T-cell (primary cell): ENCODE results near the gene KAZN. TPM values are rescaled to one million over a fixed set of nuclear protein-coding genes. Genes with fewer than 3 reads are reported as not detected.

Experiments used
- ATAC-seq, 4 experiments: fragments of 200-7000 bp in 3 of 4; fragments of 150-1000 bp in 1 of 4; cut with Tn5 transposase; replicated peaks in 1 of 4; 1 replicate in 3 of 4; 2 replicates in 1 of 4; pipeline ENCODE4 v1.10.0; 2021; ENCODE audit warnings: moderate library complexity in 3 of 4, mild to moderate bottlenecking in 2 of 4, moderate number of reproducible peaks in 1 of 4
- CTCF ChIA-PET, 2 donors: fragments of 300-600 bp; sonication (Branson Sonifier 250); formaldehyde crosslinking; loops; one replicate each; lab custom pipeline; 2022; ENCODE audit warnings: antibody characterized with exemption in 2 of 2; lab: Charles Lee
- POLR2A ChIA-PET, 2 donors: fragments of 300-600 bp; sonication (Branson Sonifier 250); formaldehyde crosslinking; loops; one replicate each; lab custom pipeline; 2022; ENCODE audit warnings: antibody characterized with exemption in 2 of 2; lab: Charles Lee
- DNase-seq, 35 experiments: peaks; one replicate each; pipeline versions ENCODE4 v3.0.0 to v3.0.0-alpha.2; 2013 to 2023
- H3K27ac ChIP-seq: one replicate; pipeline ENCODE4 v1.5.1; 2013; ENCODE audit warnings: low read length
- H3K27me3 ChIP-seq, 2 experiments: replicated peaks in 1 of 2; 1 replicate in 1 of 2; 2 replicates in 1 of 2; pipeline versions ENCODE4 v1.6.1 to v1.7.0; 2013; ENCODE audit warnings: low read length in 1 of 2, mixed read lengths in 1 of 2; ENCODE audit not compliant: control insufficient read depth in 2 of 2, insufficient read depth in 2 of 2; ENCODE audit errors: extremely low read depth in 1 of 2
- H3K36me3 ChIP-seq, 2 donors: 1 replicate in 1 of 2; 2 replicates in 1 of 2; pipeline versions ENCODE4 v1.6.1 to v1.7.0; 2013; ENCODE audit warnings: low read length in 1 of 2; ENCODE audit not compliant: control insufficient read depth in 2 of 2, insufficient read depth in 1 of 2; ENCODE audit errors: extremely low read depth in 1 of 2
- H3K4me1 ChIP-seq, 2 experiments: 1 replicate in 1 of 2; 2 replicates in 1 of 2; pipeline versions ENCODE4 v1.6.1 to v1.7.0; 2013; ENCODE audit warnings: low read length in 2 of 2, mixed read lengths in 1 of 2; ENCODE audit not compliant: insufficient read depth in 2 of 2, control insufficient read depth in 1 of 2; ENCODE audit errors: extremely low read depth in 1 of 2
- H3K4me3 ChIP-seq, 2 donors: 1 replicate in 1 of 2; 2 replicates in 1 of 2; pipeline versions ENCODE4 v1.5.1 to v1.7.0; 2013; ENCODE audit warnings: mild to moderate bottlenecking in 2 of 2, low read length in 1 of 2, moderate library complexity in 1 of 2; ENCODE audit not compliant: control insufficient read depth in 1 of 2; ENCODE audit errors: extremely low read depth in 1 of 2
- H3K9me3 ChIP-seq: 2 replicates; pipeline ENCODE4 v1.7.0; 2013
- H3K27ac Mint-ChIP-seq, 2 donors: one replicate each; pipeline ENCODE4 v1.8.0; 2020 to 2021; ENCODE audit warnings: mild to moderate bottlenecking in 2 of 2, mixed read lengths in 2 of 2
- H3K27me3 Mint-ChIP-seq, 2 donors: one replicate each; pipeline ENCODE4 v1.8.0; 2021 to 2022; ENCODE audit warnings: mixed read lengths in 2 of 2
- H3K36me3 Mint-ChIP-seq: one replicate; pipeline ENCODE4 v1.8.0; 2021; ENCODE audit warnings: mixed read lengths
- H3K4me1 Mint-ChIP-seq, 3 donors: one replicate each; pipeline ENCODE4 v1.8.0; 2020 to 2022; ENCODE audit warnings: mixed read lengths in 3 of 3, mild to moderate bottlenecking in 1 of 3
- H3K4me3 Mint-ChIP-seq, 3 donors: one replicate each; pipeline ENCODE4 v1.8.0; 2020 to 2022; ENCODE audit warnings: mild to moderate bottlenecking in 3 of 3, mixed read lengths in 3 of 3, moderate library complexity in 3 of 3
- H3K9me3 Mint-ChIP-seq, 3 donors: one replicate each; pipeline ENCODE4 v1.8.0; 2020 to 2022; ENCODE audit warnings: mixed read lengths in 3 of 3
- WGBS: methylation state at CpG from one replicate; pipeline ENCODE4 v1.1.5; 2013; ENCODE audit warnings: missing lambda C conversion rate; ENCODE audit not compliant: insufficient coverage; 5-methylcytosine and 5-hydroxymethylcytosine counted together
- total RNA-seq, 35 experiments: library from RNA in 6 of 35; stranded (reverse) in 6 of 35; fragments of 120-200 nt in 1 of 35; gene quantifications; one replicate each; pipeline versions ENCODE4 v1.2.1 to v1.2.4 and lab custom pipeline; 2013 to 2026

The KAZN gene
- total RNA-seq, 5 donors from 2014 or later (not counting 1 experiment from before 2014, with no cell fraction given), result 0.18 to 0.58 (median 0.30) TPM

DNA sequence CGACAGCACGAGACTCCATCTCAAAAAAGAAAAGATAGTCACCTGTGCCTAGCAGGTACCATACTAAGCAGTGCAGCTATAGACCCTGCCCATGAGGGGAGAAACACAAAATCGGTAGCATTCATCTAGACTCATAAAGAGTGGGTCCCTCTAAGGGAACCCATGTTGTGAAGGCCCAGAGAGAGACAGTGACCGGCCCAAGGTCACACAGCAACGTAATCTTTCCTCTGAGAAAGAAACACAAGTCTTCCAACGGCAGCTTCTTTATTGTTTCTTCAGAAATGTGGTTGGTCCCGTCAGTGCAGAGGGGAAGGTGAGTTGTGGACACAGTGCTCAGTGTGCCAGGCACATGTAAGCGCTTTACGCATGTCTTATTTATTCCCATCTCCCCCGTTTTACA is 356.4 kb downstream of the KAZN start:
- H3K27me3 ChIP-seq, result peaks cover 0 to 3% of the 10 kb centered on the region in 2 experiments
- no peak overlapping the region for H3K27ac ChIP-seq
- Mint-ChIP-seq H3K4me3 (no peak overlapping the region), H3K27me3 (no peaks in the 10 kb centered on the region), H3K27ac (no peak overlapping the region), H3K4me1 (no peaks in the 10 kb centered on the region), H3K36me3 (no peaks in the 10 kb centered on the region), H3K9me3 (no peaks in the 10 kb centered on the region)
- no peak overlapping the region for H3K4me3 ChIP-seq
- no peaks in the 10 kb centered on the region for H3K4me1 ChIP-seq
- no peaks in the 10 kb centered on the region for H3K36me3 ChIP-seq
- no peaks in the 10 kb centered on the region for H3K9me3 ChIP-seq
- POLR2A ChIA-PET, result no interaction called here
- DNase-seq (no peak), ATAC-seq (no peak)
- CTCF ChIA-PET, result no interaction called here
- WGBS, result 96% methylated on average over 6 of the region's 10 CpGs

DNA sequence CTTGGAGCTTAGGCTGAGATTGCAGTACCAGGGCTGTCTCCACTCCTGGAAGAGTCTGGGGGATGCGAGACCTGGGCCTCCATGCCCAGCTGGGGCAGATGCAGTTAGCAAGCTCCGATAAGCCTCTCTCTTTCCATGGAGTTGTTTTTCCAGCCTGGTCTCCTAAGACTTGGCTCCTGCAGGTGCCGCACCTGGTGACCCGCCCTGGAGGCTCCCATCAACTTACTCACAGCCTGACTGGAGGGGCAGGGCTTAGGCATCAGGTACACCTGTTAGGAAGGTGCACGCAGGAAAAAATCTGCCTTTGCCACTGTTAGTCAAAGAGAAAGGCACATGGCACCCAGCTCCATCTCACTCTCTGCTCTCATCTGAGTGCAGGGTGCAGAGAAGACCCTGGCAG is 356.9 kb downstream of the KAZN start:
- POLR2A ChIA-PET, result no interaction called here
- Histone ChIP-seq H3K27me3 (peaks cover 0 to 3% of the 10 kb centered on the region in 2 experiments), H3K4me3 (no peak overlapping the region), H3K27ac (no peak overlapping the region), H3K9me3 (no peaks in the 10 kb centered on the region), H3K4me1 (no peaks in the 10 kb centered on the region), H3K36me3 (no peaks in the 10 kb centered on the region)
- no peak overlapping the region for H3K27ac Mint-ChIP-seq
- CTCF ChIA-PET, result no interaction called here
- H3K36me3 Mint-ChIP-seq, result no peaks in the 10 kb centered on the region
- ATAC-seq (no peak), DNase-seq (no peak)
- 76% methylated on average over 4 of the region's 5 CpGs for WGBS
- no peaks in the 10 kb centered on the region for H3K27me3 Mint-ChIP-seq
- no peaks in the 10 kb centered on the region for H3K4me1 Mint-ChIP-seq
- no peak overlapping the region for H3K4me3 Mint-ChIP-seq
- no peaks in the 10 kb centered on the region for H3K9me3 Mint-ChIP-seq

DNA sequence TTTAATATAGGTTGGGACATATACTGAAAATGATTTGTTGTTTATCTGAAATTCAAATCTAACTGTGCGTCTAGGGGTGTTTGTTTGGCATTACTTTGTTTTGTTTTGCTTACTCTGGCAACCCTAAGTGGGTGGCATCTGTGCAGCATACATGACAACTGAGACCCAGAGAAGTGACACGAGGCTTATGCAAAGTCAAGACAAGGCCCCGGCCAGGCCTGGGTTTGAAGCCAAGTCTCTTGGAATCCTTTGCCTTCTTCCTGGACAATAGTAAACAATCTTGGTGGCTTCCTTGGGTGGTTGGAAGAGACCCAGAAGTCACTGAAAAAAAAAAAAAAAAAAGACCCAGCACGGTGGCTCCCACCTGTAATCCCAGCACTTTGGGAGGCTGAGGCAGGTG is 357.5 kb downstream of the KAZN start:
- no peaks in the 10 kb centered on the region for H3K36me3 ChIP-seq
- Mint-ChIP-seq H3K27ac (no peak overlapping the region), H3K9me3 (no peaks in the 10 kb centered on the region), H3K36me3 (no peaks in the 10 kb centered on the region), H3K27me3 (no peaks in the 10 kb centered on the region), H3K4me3 (no peak overlapping the region), H3K4me1 (no peaks in the 10 kb centered on the region)
- peaks cover 0 to 6% of the 10 kb centered on the region in 2 experiments for H3K27me3 ChIP-seq
- CTCF ChIA-PET, result no interaction called here
- no peak for DNase-seq
- WGBS, result 63% methylated on average over 2 of the region's 4 CpGs
- H3K9me3 ChIP-seq, result no peaks in the 10 kb centered on the region
- H3K4me1 ChIP-seq, result no peaks in the 10 kb centered on the region
- H3K4me3 ChIP-seq, result no peak overlapping the region
- H3K27ac ChIP-seq, result no peak overlapping the region
- POLR2A ChIA-PET, result no interaction called here
- ATAC-seq, result no peak

DNA sequence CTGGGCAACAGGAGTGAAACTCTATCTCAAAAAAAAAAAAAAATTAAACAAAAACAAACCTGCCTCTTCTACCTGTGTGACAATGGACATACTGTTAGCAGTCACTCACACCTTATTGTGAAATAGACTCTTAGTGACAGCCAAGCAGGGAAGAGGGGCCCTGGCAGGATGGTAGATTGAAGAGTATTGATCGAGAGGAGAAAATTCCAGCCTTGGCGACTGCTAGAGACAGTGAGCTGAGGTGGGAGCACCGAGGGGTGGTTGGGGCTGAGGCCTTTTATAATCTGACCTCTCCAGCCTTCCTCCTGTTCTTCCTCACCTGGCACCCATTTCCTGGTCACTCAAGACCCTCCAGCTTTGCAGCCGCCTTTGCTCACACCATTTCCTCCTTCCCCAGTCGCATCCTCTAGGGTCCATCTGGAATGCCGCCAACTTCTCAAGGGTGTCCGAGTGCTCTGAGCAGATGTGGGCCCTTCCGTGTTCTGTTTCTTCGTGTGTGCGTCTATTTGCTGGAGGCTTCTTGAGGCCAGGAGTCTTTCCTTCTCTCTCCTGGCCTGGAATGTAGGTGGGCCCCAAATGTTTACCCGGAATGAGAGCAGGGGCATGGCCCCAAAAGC is 358.2 kb downstream of the KAZN start:
- DNase-seq (no peak), ATAC-seq (no peak)
- H3K27me3 Mint-ChIP-seq, result no peaks in the 10 kb centered on the region
- WGBS, result 96% methylated on average over 5 of the region's 11 CpGs
- CTCF ChIA-PET, result no interaction called here
- Histone ChIP-seq H3K4me3 (no peak overlapping the region), H3K4me1 (no peaks in the 10 kb centered on the region), H3K27me3 (peaks cover 0 to 6% of the 10 kb centered on the region in 2 experiments), H3K27ac (no peak overlapping the region), H3K9me3 (no peaks in the 10 kb centered on the region), H3K36me3 (no peaks in the 10 kb centered on the region)
- H3K27ac Mint-ChIP-seq, result no peak overlapping the region
- POLR2A ChIA-PET, result interaction anchor here in 1 of 2 donors (0.7 kb wide), 1 partner anchor 144 kb away, joined by 4 read pairs; no protein-coding TSS in a partner anchor
- H3K9me3 Mint-ChIP-seq, result no peaks in the 10 kb centered on the region
- no peaks in the 10 kb centered on the region for H3K36me3 Mint-ChIP-seq
- no peak overlapping the region for H3K4me3 Mint-ChIP-seq
- no peaks in the 10 kb centered on the region for H3K4me1 Mint-ChIP-seq

DNA sequence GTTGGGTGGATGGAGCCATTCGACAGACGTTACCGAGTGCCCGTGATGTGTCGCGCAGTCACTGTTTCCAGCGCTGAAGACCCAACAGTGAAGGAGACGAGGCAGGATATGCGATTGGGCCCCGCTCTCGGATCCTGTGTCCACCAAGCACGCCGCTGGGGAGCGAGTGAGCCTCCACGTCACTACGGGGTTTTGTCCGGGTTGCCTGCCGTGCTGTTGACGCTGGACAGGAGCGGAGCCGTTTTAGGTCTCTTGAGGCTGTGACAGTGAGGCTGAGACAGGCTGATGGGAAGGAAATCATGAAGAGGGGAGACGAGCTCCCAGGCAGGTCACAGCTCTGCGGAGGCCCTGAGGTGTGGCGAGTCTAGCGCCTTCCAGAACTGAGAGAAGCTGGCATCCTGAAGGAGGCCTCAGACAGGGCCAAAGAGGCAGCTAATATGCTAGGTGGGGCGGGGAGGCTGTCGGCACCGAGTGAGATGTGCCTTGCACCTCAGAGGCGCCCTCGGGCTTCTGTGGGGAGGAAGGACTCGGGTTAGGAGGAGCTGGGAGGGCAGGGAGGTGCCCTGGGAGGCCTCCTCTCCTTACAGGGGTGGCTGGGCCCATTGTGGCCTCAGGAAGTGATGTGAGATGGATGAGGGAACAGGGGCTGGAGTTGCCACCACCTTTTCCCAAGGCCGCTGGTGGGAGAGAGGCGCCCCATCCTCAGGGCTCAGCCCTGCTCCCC is 359.1 kb downstream of the KAZN start:
- POLR2A ChIA-PET, result no interaction called here
- Mint-ChIP-seq H3K9me3 (no peaks in the 10 kb centered on the region), H3K27me3 (no peaks in the 10 kb centered on the region), H3K36me3 (no peaks in the 10 kb centered on the region), H3K4me1 (no peaks in the 10 kb centered on the region), H3K4me3 (no peak overlapping the region), H3K27ac (no peak overlapping the region)
- Histone ChIP-seq H3K36me3 (no peaks in the 10 kb centered on the region), H3K27ac (no peak overlapping the region), H3K9me3 (no peaks in the 10 kb centered on the region), H3K4me3 (no peak overlapping the region), H3K27me3 (peaks cover 0 to 6% of the 10 kb centered on the region in 2 experiments), H3K4me1 (no peaks in the 10 kb centered on the region)
- CTCF ChIA-PET, result interaction anchor here in 1 of 2 donors (0.5 kb wide), 1 partner anchor 15 kb away, joined by 3 read pairs; no protein-coding TSS in a partner anchor
- ATAC-seq (no peak), DNase-seq (no peak)
- WGBS, result 82% methylated on average over 29 of the region's 33 CpGs

DNA sequence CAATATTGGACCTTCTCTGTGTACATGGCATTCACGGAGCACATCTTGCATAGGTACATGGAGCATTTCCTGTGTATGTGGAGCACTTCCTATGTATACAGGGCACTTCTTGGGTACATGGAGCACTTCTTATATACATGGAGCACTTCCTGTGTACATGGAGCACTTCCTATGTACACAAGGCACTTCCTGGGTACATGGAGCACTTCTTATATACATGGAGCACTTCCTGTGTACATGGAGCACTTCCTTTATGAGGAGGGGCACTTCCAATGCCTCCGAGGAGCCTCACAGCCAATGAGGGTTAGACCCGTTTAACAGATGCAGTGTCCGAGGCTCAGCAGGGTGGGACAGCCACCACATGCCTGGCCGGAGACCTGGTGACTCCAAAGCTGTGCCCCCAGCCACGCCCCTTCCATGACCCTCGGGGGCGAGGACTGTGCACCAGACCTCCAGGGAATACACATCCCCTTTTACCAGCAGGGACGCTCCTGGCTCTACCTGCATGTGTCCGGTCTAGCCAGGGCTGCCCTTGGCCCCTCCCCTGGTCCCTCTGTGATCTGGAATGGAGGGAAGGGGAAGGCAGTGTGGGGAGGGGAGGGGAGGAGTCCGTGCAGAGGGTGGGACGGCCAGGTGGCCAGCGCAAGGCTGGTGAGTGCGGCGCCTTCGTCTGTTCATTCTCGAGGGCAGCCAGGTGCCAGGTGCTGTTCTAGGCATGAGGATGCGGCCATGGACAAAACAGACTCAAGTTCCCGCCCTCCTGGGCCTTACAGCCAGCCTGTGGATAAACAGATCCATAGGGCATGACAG is 360.0 kb downstream of the KAZN start:
- H3K36me3 ChIP-seq, result no peaks in the 10 kb centered on the region
- POLR2A ChIA-PET, result no interaction called here
- no peaks in the 10 kb centered on the region for H3K4me1 ChIP-seq
- H3K4me3 ChIP-seq, result no peak overlapping the region
- Mint-ChIP-seq H3K36me3 (no peaks in the 10 kb centered on the region), H3K27me3 (no peaks in the 10 kb centered on the region), H3K27ac (no peak overlapping the region), H3K4me3 (no peak overlapping the region), H3K4me1 (no peaks in the 10 kb centered on the region), H3K9me3 (no peaks in the 10 kb centered on the region)
- H3K9me3 ChIP-seq, result no peaks in the 10 kb centered on the region
- WGBS, result 81% methylated on average over 17 of the region's 19 CpGs
- CTCF ChIA-PET, result no interaction called here
- DNase-seq, result no peak
- no peak overlapping the region for H3K27ac ChIP-seq
- no peak for ATAC-seq
- peaks cover 0 to 6% of the 10 kb centered on the region in 2 experiments for H3K27me3 ChIP-seq
